Uterus (tissue), 2 donors: ENCODE data around the gene L3MBTL3.

Experiments
- POLR2A ChIP-seq, 2 donors: fragments of 450-650 bp; IDR thresholded peaks; one replicate each; pipeline ENCODE4 v1.6.1; 2016; ENCODE audit warnings: antibody characterized with exemption in 2 of 2, mild to moderate bottlenecking in 1 of 2, moderate library complexity in 1 of 2
- TF ChIP-seq, protein P1 (sequence below), 4 experiments: fragments of 200-600 bp in 2 of 4; fragments of 450-650 bp in 2 of 4; sonication (generic) in 2 of 4; IDR thresholded peaks; one replicate each; pipeline ENCODE4 v1.5.1; 2016 to 2019; ENCODE audit warnings: antibody characterized with exemption in 4 of 4, mild to moderate bottlenecking in 2 of 4, moderate library complexity in 1 of 4

DNA sequence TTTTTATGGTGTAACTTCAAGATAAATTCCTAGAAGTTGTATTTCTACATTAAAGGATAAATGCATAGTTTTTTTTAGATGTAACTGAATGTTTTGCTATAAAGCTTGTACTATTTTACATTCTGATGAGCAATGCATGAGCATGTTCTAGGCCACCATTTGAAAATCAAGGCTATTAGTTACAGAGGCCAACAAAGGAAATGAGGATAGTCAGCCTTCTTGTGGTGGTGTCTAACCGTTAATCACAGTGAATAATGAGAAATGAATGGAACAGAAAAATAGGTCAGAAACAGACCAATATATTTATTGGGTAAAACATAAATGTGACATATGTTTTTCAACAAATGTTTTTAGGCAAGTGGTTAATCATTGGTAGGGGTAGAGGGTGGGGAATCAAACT lies 37.6 kb upstream of the L3MBTL3 start:
- TF ChIP-seq, protein P1, sequence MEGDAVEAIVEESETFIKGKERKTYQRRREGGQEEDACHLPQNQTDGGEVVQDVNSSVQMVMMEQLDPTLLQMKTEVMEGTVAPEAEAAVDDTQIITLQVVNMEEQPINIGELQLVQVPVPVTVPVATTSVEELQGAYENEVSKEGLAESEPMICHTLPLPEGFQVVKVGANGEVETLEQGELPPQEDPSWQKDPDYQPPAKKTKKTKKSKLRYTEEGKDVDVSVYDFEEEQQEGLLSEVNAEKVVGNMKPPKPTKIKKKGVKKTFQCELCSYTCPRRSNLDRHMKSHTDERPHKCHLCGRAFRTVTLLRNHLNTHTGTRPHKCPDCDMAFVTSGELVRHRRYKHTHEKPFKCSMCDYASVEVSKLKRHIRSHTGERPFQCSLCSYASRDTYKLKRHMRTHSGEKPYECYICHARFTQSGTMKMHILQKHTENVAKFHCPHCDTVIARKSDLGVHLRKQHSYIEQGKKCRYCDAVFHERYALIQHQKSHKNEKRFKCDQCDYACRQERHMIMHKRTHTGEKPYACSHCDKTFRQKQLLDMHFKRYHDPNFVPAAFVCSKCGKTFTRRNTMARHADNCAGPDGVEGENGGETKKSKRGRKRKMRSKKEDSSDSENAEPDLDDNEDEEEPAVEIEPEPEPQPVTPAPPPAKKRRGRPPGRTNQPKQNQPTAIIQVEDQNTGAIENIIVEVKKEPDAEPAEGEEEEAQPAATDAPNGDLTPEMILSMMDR (IDR thresholded peaks at IDR 0.05): no peak
- no peak for TF ChIP-seq POLR2A (IDR thresholded peaks at IDR 0.05)
